Right atrium auricular region (tissue), 2 donors: ENCODE data around the gene SPEF2. TPM values are rescaled to one million over a fixed set of nuclear protein-coding genes. Genes with fewer than 3 reads are reported as not detected.

Experiments
- DNase-seq: peaks from one replicate; pipeline ENCODE4 v3.0.0-alpha.2; 2019; ENCODE audit warnings: low spot score
- H3K27ac ChIP-seq, 2 donors: fragments of 200-600 bp; sonication (generic); 1 replicate in 1 of 2; 2 replicates in 1 of 2; pipeline ENCODE4 v1.5.1; 2016 to 2019
- H3K27me3 ChIP-seq, 2 donors: fragments of 200-600 bp; sonication (generic); one replicate each; pipeline versions ENCODE4 v1.5.1 to v1.6.0; 2017 to 2019
- H3K36me3 ChIP-seq: fragments of 200-600 bp; sonication (generic); one replicate; pipeline ENCODE4 v1.5.1; 2016
- H3K4me1 ChIP-seq, 2 donors: fragments of 200-600 bp; sonication (generic); one replicate each; pipeline versions ENCODE4 v1.5.1 to v1.6.0; 2017 to 2019
- H3K4me3 ChIP-seq, 2 donors: fragments of 200-600 bp; sonication (generic); 1 replicate in 1 of 2; 2 replicates in 1 of 2; pipeline ENCODE4 v1.5.1; 2017 to 2019; ENCODE audit warnings: mild to moderate bottlenecking in 1 of 2, moderate library complexity in 1 of 2
- H3K9me3 ChIP-seq, 2 donors: fragments of 200-600 bp; sonication (generic); one replicate each; pipeline ENCODE4 v1.5.1; 2019
- CTCF ChIP-seq, 2 donors: fragments of 200-600 bp; sonication (generic); IDR thresholded peaks; one replicate each; pipeline ENCODE4 v1.5.1; 2019; ENCODE audit warnings: antibody characterized with exemption in 2 of 2
- total RNA-seq, 2 donors: library from RNA; depleted of rRNA; stranded (reverse); fragments of >200 nt; gene quantifications; one replicate each; pipeline ENCODE4 v1.1.0, GENCODE V29; 2016

SPEF2 gene
- total RNA-seq, 2 donors from 2014 or later: 0.94 to 2.0 TPM

GRCh38 chr5:35850967-35851680 lies 233.5 kb downstream of the SPEF2 start:
- no peaks in the 10 kb centered on the region for H3K36me3 ChIP-seq
- H3K9me3 ChIP-seq: no peaks in the 10 kb centered on the region
- TF ChIP-seq CTCF (IDR thresholded peaks at IDR 0.05): no peak
- no peak overlapping the region for H3K27ac ChIP-seq
- H3K27me3 ChIP-seq: no peaks in the 10 kb centered on the region
- DNase-seq: no peak
- no peak overlapping the region for H3K4me3 ChIP-seq
- peaks cover 0 to 8% of the 10 kb centered on the region in 2 donors for H3K4me1 ChIP-seq

- Histone ChIP-seq H3K27ac (no peak overlapping the region), H3K4me3 (no peak overlapping the region), H3K36me3 (no peaks in the 10 kb centered on the region), H3K4me1 (peaks cover 0 to 8% of the 10 kb centered on the region in 2 donors), H3K9me3 (no peaks in the 10 kb centered on the region), H3K27me3 (no peaks in the 10 kb centered on the region)
- TF ChIP-seq CTCF (IDR thresholded peaks at IDR 0.05): no peak
- DNase-seq: no peak
Measured at GRCh38 chr5:35852084-35852734, 234.5 kb downstream of the SPEF2 start.

- Histone ChIP-seq H3K9me3 (no peaks in the 10 kb centered on the region), H3K27ac (no peak overlapping the region), H3K4me1 (peaks cover 0 to 8% of the 10 kb centered on the region in 2 donors), H3K4me3 (no peak overlapping the region), H3K27me3 (no peaks in the 10 kb centered on the region), H3K36me3 (no peaks in the 10 kb centered on the region)
- DNase-seq: no peak
- no peak for TF ChIP-seq CTCF (IDR thresholded peaks at IDR 0.05)
Measured at GRCh38 chr5:35852773-35853172, 235.1 kb downstream of the SPEF2 start.

GRCh38 chr5:35853631-35854030 lies 236.0 kb downstream of the SPEF2 start:
- H3K4me3 ChIP-seq: no peak overlapping the region
- H3K36me3 ChIP-seq: no peaks in the 10 kb centered on the region
- DNase-seq: no peak
- no peaks in the 10 kb centered on the region for H3K9me3 ChIP-seq
- TF ChIP-seq CTCF (IDR thresholded peaks at IDR 0.05): no peak
- peaks cover 0 to 8% of the 10 kb centered on the region in 2 donors for H3K4me1 ChIP-seq
- H3K27me3 ChIP-seq: no peaks in the 10 kb centered on the region
- H3K27ac ChIP-seq: no peak overlapping the region

GRCh38 chr5:35854248-35854647 lies 236.6 kb downstream of the SPEF2 start:
- no peak overlapping the region for H3K4me3 ChIP-seq
- no peak for TF ChIP-seq CTCF (IDR thresholded peaks at IDR 0.05)
- no peaks in the 10 kb centered on the region for H3K27me3 ChIP-seq
- H3K27ac ChIP-seq: no peak overlapping the region
- no peak for DNase-seq
- H3K36me3 ChIP-seq: no peaks in the 10 kb centered on the region
- peaks cover 0 to 8% of the 10 kb centered on the region in 2 donors for H3K4me1 ChIP-seq
- H3K9me3 ChIP-seq: no peaks in the 10 kb centered on the region
